K562 (cell line): ENCODE measurements around the gene DTNBP1. TPM values are rescaled to one million over a fixed set of nuclear protein-coding genes. Genes with fewer than 3 reads are reported as not detected.
A peak's percentile ranks its signal among the peaks of the same experiment; 100 is the strongest.

ENCODE experiments used
- ATAC-seq: fragments of 200-7000 bp; cut with Tn5 transposase; 3 replicates; pipeline ENCODE4 v1.9.1; 2020; ENCODE audit warnings: moderate library complexity
- BruUV-seq: library from RNA; stranded (reverse); fragments of 400-500 nt; replicated peaks from 2 replicates; lab custom pipeline; 2021; lab: Mats Ljungman, UMichigan
- CTCF ChIA-PET: fragments of 300-600 bp; formaldehyde crosslinking; extraction: SDS; loops from one replicate; lab custom pipeline; 2021; ENCODE audit warnings: low intra/inter-chr PET ratio; lab: Yijun Ruan, JAX
- POLR2A ChIA-PET: fragments of 300-600, 350-650 bp; sonication (Branson Sonifier 250); formaldehyde crosslinking; extraction: SDS; loops from one replicate; lab custom pipeline; 2021; ENCODE audit warnings: antibody characterized with exemption, inconsistent platforms; lab: Yijun Ruan, JAX
- DNase-seq, 4 experiments: peaks; one replicate each; pipeline versions ENCODE4 v3.0.0 to v3.0.0-alpha.2; 2011 to 2018; ENCODE audit warnings: low spot score in 3 of 4, mixed read lengths in 3 of 4; ENCODE audit errors: extremely low read depth in 1 of 4
- FAIRE-seq: peaks from 2 replicates; lab custom pipeline; 2011; peaks lifted over from hg19 to GRCh38; lab: Jason Lieb, UNC
- H2AFZ ChIP-seq: 2 replicates; pipeline ENCODE4 v1.6.0; 2011; ENCODE audit warnings: low read depth, low read length, control low read depth, inconsistent platforms
- H3K27ac ChIP-seq: fragments of 200-600 bp; 3 replicates; pipeline ENCODE4 v1.8.0; 2011; ENCODE audit warnings: low read depth, mild to moderate bottlenecking, control low read depth, inconsistent platforms, low read length, moderate library complexity, mixed read lengths; ENCODE audit errors: extremely low read depth
- H3K27me3 ChIP-seq, 2 experiments: fragments of 300-600 bp in 1 of 2; 2 replicates in 1 of 2; 3 replicates in 1 of 2; pipeline versions ENCODE4 v1.6.0 to v1.8.0; 2011; ENCODE audit warnings: inconsistent platforms in 2 of 2, low read length in 2 of 2, mild to moderate bottlenecking in 1 of 2, mixed read lengths in 1 of 2, moderate library complexity in 1 of 2; ENCODE audit not compliant: control insufficient read depth in 2 of 2, insufficient read depth in 2 of 2
- H3K36me3 ChIP-seq: fragments of 300-600 bp; 3 replicates; pipeline ENCODE4 v1.8.0; 2011; ENCODE audit warnings: mild to moderate bottlenecking, low read length, inconsistent platforms; ENCODE audit not compliant: control insufficient read depth, insufficient read depth
- H3K4me1 ChIP-seq, 2 experiments: fragments of 200-600 bp in 1 of 2; replicated peaks in 1 of 2; 2 replicates in 1 of 2; 3 replicates in 1 of 2; pipeline versions ENCODE4 v1.5.1 to v1.8.0; 2011; ENCODE audit warnings: inconsistent platforms in 2 of 2, low read length in 2 of 2, mild to moderate bottlenecking in 1 of 2, mixed read lengths in 1 of 2, moderate library complexity in 1 of 2; ENCODE audit not compliant: control insufficient read depth in 2 of 2, insufficient read depth in 2 of 2
- H3K4me2 ChIP-seq: 2 replicates; pipeline ENCODE4 v1.6.1; 2011; ENCODE audit warnings: low read length, control low read depth, inconsistent platforms, mixed read lengths; ENCODE audit not compliant: insufficient read depth
- H3K4me3 ChIP-seq: fragments of 200-600 bp; sonication (generic), shearing (Covaris generic); 2 replicates; pipeline ENCODE4 v1.5.1; 2016; ENCODE audit warnings: control low read depth, inconsistent platforms
- H3K79me2 ChIP-seq: fragments of 200-600 bp; 3 replicates; pipeline ENCODE4 v1.8.0; 2011; ENCODE audit warnings: low read length, inconsistent platforms; ENCODE audit not compliant: control insufficient read depth, insufficient read depth
- H3K9ac ChIP-seq, 2 experiments: 2 replicates each; pipeline versions ENCODE4 v1.6.0 to v1.6.1; 2011; ENCODE audit warnings: low read depth in 2 of 2, low read length in 2 of 2, control low read depth in 1 of 2, inconsistent platforms in 1 of 2, mild to moderate bottlenecking in 1 of 2, mixed read lengths in 1 of 2; ENCODE audit not compliant: insufficient read depth in 1 of 2
- H3K9me1 ChIP-seq: one replicate; pipeline ENCODE4 v1.6.0; 2011; ENCODE audit warnings: inconsistent platforms, mild to moderate bottlenecking, low read length, moderate library complexity; ENCODE audit not compliant: control insufficient read depth, insufficient read depth
- H3K9me3 ChIP-seq: replicated peaks from 2 replicates; pipeline ENCODE4 v1.5.1; 2011; ENCODE audit warnings: low read depth, low read length, inconsistent platforms; ENCODE audit not compliant: control insufficient read depth, insufficient read depth
- H4K20me1 ChIP-seq: replicated peaks from 2 replicates; pipeline ENCODE4 v1.6.1; 2011; ENCODE audit warnings: low read length, inconsistent platforms, mixed read lengths; ENCODE audit not compliant: control insufficient read depth, insufficient read depth
- C11orf30 ChIP-seq: fragments of 450-650 bp; IDR thresholded peaks from 2 replicates; pipeline ENCODE4 v1.6.1; 2016; ENCODE audit warnings: low read depth, mild to moderate bottlenecking
- NFIC ChIP-seq: fragments of 450-650 bp; IDR thresholded peaks from 2 replicates; pipeline ENCODE4 v1.6.1; 2017; ENCODE audit warnings: mild to moderate bottlenecking, inconsistent platforms
- POLR3A ChIP-seq: IDR thresholded peaks from 2 replicates; pipeline ENCODE4 v1.6.1; 2011; ENCODE audit warnings: borderline replicate concordance, mild to moderate bottlenecking, moderate library complexity; ENCODE audit not compliant: insufficient read length, insufficient read depth; ENCODE audit errors: extremely low read depth
- TBL1XR1 ChIP-seq, 2 experiments: IDR thresholded peaks; 2 replicates each; pipeline ENCODE4 v1.6.1; 2012; ENCODE audit warnings: improper control_type of control experiment in 2 of 2, low read length in 2 of 2, mild to moderate bottlenecking in 1 of 2
- WHSC1 ChIP-seq: IDR thresholded peaks from one replicate; pipeline ENCODE4 v1.6.1; 2012; ENCODE audit warnings: low read length, control low read depth, inconsistent platforms
- WGBS: fragments of 100-300 bp; shearing (Covaris generic); methylation state at CpG from one replicate; pipeline ENCODE4 v1.1.6; 2016; ENCODE audit warnings: low coverage, mixed read lengths; ENCODE audit not compliant: insufficient coverage; ENCODE audit errors: missing lambda C conversion rate; 5-methylcytosine and 5-hydroxymethylcytosine counted together
- in situ Hi-C: fragments of 300-500 bp; cut with MboI; formaldehyde crosslinking; loops from 4 replicates; pipeline ENCODE4 v1.15.0; 2018; ENCODE audit warnings: inconsistent platforms, mixed read lengths
- intact Hi-C: fragments of 100-400 bp; cut with micrococcal nuclease; formaldehyde crosslinking; loops from 2 replicates; pipeline ENCODE4 v1.14.2; 2022
- polyA plus RNA-seq, 8 experiments: library from polyadenylated mRNA; depleted of rRNA in 4 of 8; stranded (reverse) in 5 of 8; unstranded in 3 of 8; fragments of >200 nt; fragmentation: Nextera tagmentation in 2 of 8; fragmentation: Illumina TruSeq in 1 of 8; extraction: Ambion mirVana in 2 of 8; extraction: Trizol in 1 of 8; gene quantifications; 2 replicates each; pipeline versions ENCODE4 v1.2.1 to v1.2.3, GENCODE V29; 2011 to 2014; ENCODE audit warnings: inconsistent platforms in 1 of 8, missing spikeins in 1 of 8
- total RNA-seq, 7 experiments: library from RNA; depleted of rRNA in 6 of 7; stranded (reverse); fragments of >200 nt in 6 of 7; fragmentation: Illumina TruSeq in 2 of 7; extraction: Trizol in 2 of 7; gene quantifications; 2 replicates each; pipeline versions ENCODE4 v1.2.1 to v1.2.3, GENCODE V29; 2011 to 2021; ENCODE audit warnings: low replicate concordance in 1 of 7

The DTNBP1 gene
- total and polyA plus RNA-seq, 9 of the 15 experiments (the other 6 are each of a cell fraction or from before 2014, with no cell fraction given) = 16.7 to 54.5 (median 21.4) TPM

DNA sequence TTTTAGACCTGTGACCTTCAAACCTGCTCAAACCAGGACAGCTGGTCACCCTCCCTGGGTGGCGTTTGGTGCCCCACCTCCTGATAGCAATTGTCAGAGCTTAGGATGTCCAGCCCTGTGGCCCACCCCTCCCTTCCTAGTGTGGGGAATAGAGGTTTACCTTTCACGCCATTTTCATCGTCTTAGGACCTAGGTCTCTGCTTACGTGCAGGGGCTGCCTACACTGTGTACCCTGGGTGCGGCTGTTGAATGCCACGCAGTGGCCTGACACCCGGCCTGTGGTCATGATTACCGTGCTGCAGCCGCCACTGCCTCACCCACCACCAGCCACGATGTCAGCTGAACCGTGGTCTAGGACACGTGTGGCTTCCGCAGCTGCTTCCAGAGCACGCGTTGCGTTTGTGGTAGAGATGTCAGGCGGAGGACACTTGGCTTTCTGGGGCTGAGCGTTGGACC, 157.3 kb downstream of the DTNBP1 start:
- H2AFZ ChIP-seq = no peak overlapping the region
- in situ Hi-C loops (no loop called here), intact Hi-C loops (no loop called here)
- no peak overlapping the region for H3K4me2 ChIP-seq
- peaks cover 19 to 21% of the 10 kb centered on the region in 2 experiments for H3K4me1 ChIP-seq
- no peak overlapping the region for H3K27ac ChIP-seq
- H3K9me3 ChIP-seq = no peaks in the 10 kb centered on the region
- H3K4me3 ChIP-seq = no peak overlapping the region
- H3K9ac ChIP-seq = peak overlapping the region in 1 of 2 experiments; percentile 15; a peak in 2 of 4 replicates
- H3K36me3 ChIP-seq = peaks cover 89% of the 10 kb centered on the region
- no peak for FAIRE-seq
- no peaks in the 10 kb centered on the region for H3K27me3 ChIP-seq
- no peaks in the 10 kb centered on the region for H4K20me1 ChIP-seq
- no peak for TF ChIP-seq TBL1XR1 (IDR thresholded peaks at IDR 0.05; ENCODE audit: low read length in 2 of 2)
- no peak for TF ChIP-seq POLR3A
- TF ChIP-seq WHSC1 = no peak
- TF ChIP-seq, all 486 proteins: peak for 0
- no TSS peak for BruUV-seq
- Histone ChIP-seq H3K79me2 (peaks cover 5% of the 10 kb centered on the region; the same call in 2 of the 3 replicates), H3K9me1 (no peaks in the 10 kb centered on the region)
- no peak for ATAC-seq
- 94% methylated on average over 18 of the region's 18 CpGs for WGBS
- POLR2A ChIA-PET = interaction anchor here (0.6 kb wide), 3 partner anchors 46 to 1627 kb away, joined by 3 to 4 read pairs (median 3); no protein-coding TSS in a partner anchor
- no peak for DNase-seq
- CTCF ChIA-PET = no interaction called here

DNA sequence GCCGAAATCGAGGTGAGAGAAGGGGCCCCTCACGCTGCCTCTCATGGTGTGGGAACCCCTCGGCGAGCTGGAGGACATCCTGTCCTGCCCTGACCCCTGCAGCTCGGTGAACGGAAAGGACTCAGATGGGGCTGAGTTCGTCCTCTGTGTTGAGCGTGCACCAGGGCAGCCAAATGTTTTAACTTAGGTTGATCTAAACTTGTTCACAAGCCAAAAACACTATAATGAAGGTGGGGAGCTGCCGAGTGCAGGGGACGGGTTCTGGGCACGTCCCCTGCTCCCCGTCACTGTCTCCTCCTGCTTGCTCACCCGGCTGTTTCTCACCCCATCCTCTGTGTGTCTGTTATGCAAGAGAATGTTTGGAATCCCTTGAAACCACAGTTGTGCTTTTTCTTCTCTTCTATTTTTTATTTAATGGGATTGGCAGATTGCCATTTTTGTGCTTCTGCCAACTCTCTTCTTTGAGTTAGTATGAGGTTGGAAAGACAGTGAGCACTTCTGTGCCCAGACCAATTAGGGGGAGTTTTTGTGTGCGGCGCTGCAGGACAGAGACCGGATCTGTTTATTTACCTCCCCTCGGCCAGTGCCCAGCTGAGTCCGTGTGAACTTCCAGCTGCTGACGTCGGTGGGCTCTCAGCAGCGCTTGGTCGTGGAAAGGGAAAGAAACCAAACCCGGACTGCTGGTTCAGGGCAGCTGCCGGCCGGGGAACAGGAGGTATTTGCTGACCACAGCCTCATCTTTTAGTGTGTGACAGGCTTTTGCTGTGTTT, 158.1 kb downstream of the DTNBP1 start:
- ATAC-seq (no peak), DNase-seq (no peak), FAIRE-seq (no peak)
- no peak overlapping the region for H3K4me3 ChIP-seq
- intact Hi-C loops (no loop called here), in situ Hi-C loops (no loop called here)
- H3K4me2 ChIP-seq = no peak overlapping the region
- WGBS = 91% methylated on average over 24 of the region's 26 CpGs
- TF ChIP-seq C11orf30 (no peak), NFIC (peak; percentile 59)
- peaks cover 12 to 14% of the 10 kb centered on the region in 2 experiments for H3K4me1 ChIP-seq
- H3K9me3 ChIP-seq = no peaks in the 10 kb centered on the region
- H3K9ac ChIP-seq = no peak overlapping the region
- no peaks in the 10 kb centered on the region for H3K27me3 ChIP-seq
- no peak overlapping the region for H2AFZ ChIP-seq
- no peak overlapping the region for H3K27ac ChIP-seq
- peaks cover 87% of the 10 kb centered on the region for H3K36me3 ChIP-seq
- no peaks in the 10 kb centered on the region; the same call in 2 of the 3 replicates for H3K79me2 ChIP-seq
- POLR2A ChIA-PET = interaction anchor here (0.6 to 1.0 kb wide), 5 partner anchors 17 to 1626 kb away, joined by 3 to 4 read pairs (median 3); no protein-coding TSS in a partner anchor
- BruUV-seq = no TSS peak
- no peaks in the 10 kb centered on the region for H4K20me1 ChIP-seq
- CTCF ChIA-PET = no interaction called here
- H3K9me1 ChIP-seq = no peaks in the 10 kb centered on the region
